HG02973 (cell line): Measurements from ENCODE around the gene RGS14.
"Not testable (repeated sequence)": the region's sequence is repeated elsewhere in the genome, so short reads cannot be mapped to it uniquely, and the experiment has no call there.

Experiments used
- ATAC-seq: cut with Tn5 transposase; IDR thresholded peaks from one replicate; pipeline ENCODE4 v1.9.1; 2021; ENCODE audit warnings: moderate library complexity; ENCODE audit not compliant: unreplicated experiment

The RGS14 gene

GRCh38 chr5:177396807-177397206 is 39.1 kb downstream of the RGS14 start:
- ATAC-seq = no peak

- ATAC-seq = no peak
Observed at GRCh38 chr5:177397875-177398390, 40.2 kb downstream of the RGS14 start.

GRCh38 chr5:177399997-177400868 is 42.5 kb downstream of the RGS14 start, which contains the start of gene PFN3:
PFN3 (minus strand) TSS chr5:177400661; CDS start chr5:177400576, 85 bp downstream.
- ATAC-seq = no peak

- ATAC-seq = no peak
Observed at GRCh38 chr5:177402271-177403043, 44.7 kb downstream of the RGS14 start.

GRCh38 chr5:177403102-177403791 is 45.5 kb downstream of the RGS14 start:
- peak; percentile 8 for ATAC-seq

GRCh38 chr5:177403792-177404640 is 46.3 kb downstream of the RGS14 start:
- peak; percentile 72 for ATAC-seq

GRCh38 chr5:177404641-177405179 is 47.0 kb downstream of the RGS14 start:
- ATAC-seq = no peak

GRCh38 chr5:177405312-177405711 is 47.6 kb downstream of the RGS14 start:
- no peak for ATAC-seq

GRCh38 chr5:177405805-177406204 is 48.1 kb downstream of the RGS14 start:
- no peak for ATAC-seq

- no peak for ATAC-seq
Observed at GRCh38 chr5:177409043-177409801, 51.5 kb downstream of the RGS14 start, which contains the start of gene F12. F12 (minus strand) TSS chr5:177409564; CDS start chr5:177409527, 37 bp downstream.

- no peak for ATAC-seq
Observed at GRCh38 chr5:177410575-177410974, 52.9 kb downstream of the RGS14 start.

- ATAC-seq = peak; percentile 51
Observed at GRCh38 chr5:177412603-177413233, 55.0 kb downstream of the RGS14 start.

- no peak for ATAC-seq
Observed at GRCh38 chr5:177414481-177414880, 56.8 kb downstream of the RGS14 start.

- ATAC-seq = not testable (repeated sequence)
Observed at GRCh38 chr5:177417081-177417480, 59.4 kb downstream of the RGS14 start.

GRCh38 chr5:177419046-177419445 is 61.3 kb downstream of the RGS14 start:
- no peak for ATAC-seq

GRCh38 chr5:177420472-177420871 is 62.7 kb downstream of the RGS14 start:
- ATAC-seq = not testable (repeated sequence)

- ATAC-seq = no peak
Observed at GRCh38 chr5:177421062-177421798, 63.5 kb downstream of the RGS14 start.
